ENCODE measurements around the gene CR1.
"Not testable (repeated sequence)": the region's sequence is repeated elsewhere in the genome, so short reads cannot be mapped to it uniquely, and the experiment has no call there.

DNA sequence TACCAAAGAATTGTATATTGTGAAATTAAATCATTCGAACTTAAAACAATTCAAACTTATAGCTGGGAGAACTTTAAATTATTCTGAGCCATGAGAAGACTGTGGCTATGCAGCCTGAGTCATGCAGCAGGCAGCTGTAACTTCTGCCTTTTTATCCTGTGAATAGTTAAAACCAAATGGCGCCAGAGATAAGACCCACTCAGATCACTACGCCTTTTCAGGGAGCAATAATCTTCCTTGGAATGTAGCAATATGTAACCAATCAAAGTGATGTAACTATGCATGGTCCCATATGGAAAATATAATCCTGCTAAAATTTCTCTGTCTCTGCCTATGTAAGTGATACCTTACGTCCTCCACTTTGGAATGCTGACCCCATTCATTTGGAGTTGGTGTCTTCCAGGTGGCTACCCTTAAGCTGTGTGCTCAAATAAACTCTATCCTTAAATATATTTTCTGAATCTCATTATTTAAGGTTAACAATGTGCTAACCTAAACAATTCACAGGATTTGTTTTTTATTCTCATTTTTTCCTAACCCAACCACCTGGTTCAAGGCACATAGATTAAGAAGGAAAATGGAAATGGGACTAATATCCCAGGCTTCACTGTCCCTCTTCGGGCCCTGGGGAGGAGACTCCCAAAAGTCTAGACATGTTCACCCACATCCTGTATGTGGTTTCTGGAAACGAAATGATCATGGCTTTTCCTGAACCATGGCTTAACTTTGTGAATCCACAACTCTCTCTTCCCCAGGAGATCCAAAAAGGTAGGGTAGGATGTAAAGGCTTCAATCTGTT lies 184.8 kb downstream of the CR1 start:
- TF ChIP-seq, protein P1, sequence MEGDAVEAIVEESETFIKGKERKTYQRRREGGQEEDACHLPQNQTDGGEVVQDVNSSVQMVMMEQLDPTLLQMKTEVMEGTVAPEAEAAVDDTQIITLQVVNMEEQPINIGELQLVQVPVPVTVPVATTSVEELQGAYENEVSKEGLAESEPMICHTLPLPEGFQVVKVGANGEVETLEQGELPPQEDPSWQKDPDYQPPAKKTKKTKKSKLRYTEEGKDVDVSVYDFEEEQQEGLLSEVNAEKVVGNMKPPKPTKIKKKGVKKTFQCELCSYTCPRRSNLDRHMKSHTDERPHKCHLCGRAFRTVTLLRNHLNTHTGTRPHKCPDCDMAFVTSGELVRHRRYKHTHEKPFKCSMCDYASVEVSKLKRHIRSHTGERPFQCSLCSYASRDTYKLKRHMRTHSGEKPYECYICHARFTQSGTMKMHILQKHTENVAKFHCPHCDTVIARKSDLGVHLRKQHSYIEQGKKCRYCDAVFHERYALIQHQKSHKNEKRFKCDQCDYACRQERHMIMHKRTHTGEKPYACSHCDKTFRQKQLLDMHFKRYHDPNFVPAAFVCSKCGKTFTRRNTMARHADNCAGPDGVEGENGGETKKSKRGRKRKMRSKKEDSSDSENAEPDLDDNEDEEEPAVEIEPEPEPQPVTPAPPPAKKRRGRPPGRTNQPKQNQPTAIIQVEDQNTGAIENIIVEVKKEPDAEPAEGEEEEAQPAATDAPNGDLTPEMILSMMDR (IDR thresholded peaks at IDR 0.05): not testable (repeated sequence)
- TF ChIP-seq, protein P2, sequence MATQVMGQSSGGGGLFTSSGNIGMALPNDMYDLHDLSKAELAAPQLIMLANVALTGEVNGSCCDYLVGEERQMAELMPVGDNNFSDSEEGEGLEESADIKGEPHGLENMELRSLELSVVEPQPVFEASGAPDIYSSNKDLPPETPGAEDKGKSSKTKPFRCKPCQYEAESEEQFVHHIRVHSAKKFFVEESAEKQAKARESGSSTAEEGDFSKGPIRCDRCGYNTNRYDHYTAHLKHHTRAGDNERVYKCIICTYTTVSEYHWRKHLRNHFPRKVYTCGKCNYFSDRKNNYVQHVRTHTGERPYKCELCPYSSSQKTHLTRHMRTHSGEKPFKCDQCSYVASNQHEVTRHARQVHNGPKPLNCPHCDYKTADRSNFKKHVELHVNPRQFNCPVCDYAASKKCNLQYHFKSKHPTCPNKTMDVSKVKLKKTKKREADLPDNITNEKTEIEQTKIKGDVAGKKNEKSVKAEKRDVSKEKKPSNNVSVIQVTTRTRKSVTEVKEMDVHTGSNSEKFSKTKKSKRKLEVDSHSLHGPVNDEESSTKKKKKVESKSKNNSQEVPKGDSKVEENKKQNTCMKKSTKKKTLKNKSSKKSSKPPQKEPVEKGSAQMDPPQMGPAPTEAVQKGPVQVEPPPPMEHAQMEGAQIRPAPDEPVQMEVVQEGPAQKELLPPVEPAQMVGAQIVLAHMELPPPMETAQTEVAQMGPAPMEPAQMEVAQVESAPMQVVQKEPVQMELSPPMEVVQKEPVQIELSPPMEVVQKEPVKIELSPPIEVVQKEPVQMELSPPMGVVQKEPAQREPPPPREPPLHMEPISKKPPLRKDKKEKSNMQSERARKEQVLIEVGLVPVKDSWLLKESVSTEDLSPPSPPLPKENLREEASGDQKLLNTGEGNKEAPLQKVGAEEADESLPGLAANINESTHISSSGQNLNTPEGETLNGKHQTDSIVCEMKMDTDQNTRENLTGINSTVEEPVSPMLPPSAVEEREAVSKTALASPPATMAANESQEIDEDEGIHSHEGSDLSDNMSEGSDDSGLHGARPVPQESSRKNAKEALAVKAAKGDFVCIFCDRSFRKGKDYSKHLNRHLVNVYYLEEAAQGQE (IDR thresholded peaks at IDR 0.05; ENCODE audit: insufficient read depth in 1 of 2, low read depth in 2 of 2, low read length in 1 of 2): not testable (repeated sequence)
- not testable (repeated sequence) for TF ChIP-seq TCF7L2 (IDR thresholded peaks at IDR 0.05; ENCODE audit: low read depth, low read length)
